GM19328 (cell line): ENCODE results near the gene LRRC70.

Source experiments
- ATAC-seq: cut with Tn5 transposase; IDR thresholded peaks from one replicate; pipeline ENCODE4 v1.9.1; 2021; ENCODE audit warnings: mild to moderate bottlenecking, moderate library complexity; ENCODE audit not compliant: unreplicated experiment

LRRC70 gene

DNA sequence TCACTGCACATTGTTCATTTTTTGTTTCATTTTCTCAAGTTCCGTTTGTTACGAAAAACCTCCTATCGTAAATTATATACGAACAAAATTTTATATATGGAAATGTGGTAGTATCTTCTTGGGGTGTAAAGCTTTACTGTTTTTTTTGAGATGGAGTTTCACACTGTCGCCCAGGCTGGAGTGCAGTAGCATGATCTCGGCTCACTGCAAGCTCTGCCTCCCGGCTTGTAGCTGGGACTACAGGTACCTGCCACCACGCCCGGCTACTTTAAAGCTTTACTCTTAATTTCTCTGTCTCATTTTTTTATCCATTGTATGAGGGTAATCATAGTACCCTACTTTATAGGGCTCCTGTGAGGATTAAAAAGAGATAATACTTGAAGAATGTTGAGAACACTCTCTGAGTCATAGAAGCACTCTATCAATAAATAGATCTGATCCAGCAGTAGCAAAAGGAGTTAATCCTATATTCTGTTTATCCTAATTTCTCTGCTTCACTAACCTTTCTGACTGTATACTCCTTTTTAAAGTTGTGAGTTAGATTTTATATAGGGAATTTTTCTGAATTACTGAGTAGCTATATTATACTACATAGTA is 5.6 kb upstream of the LRRC70 start:
- ATAC-seq: no peak

DNA sequence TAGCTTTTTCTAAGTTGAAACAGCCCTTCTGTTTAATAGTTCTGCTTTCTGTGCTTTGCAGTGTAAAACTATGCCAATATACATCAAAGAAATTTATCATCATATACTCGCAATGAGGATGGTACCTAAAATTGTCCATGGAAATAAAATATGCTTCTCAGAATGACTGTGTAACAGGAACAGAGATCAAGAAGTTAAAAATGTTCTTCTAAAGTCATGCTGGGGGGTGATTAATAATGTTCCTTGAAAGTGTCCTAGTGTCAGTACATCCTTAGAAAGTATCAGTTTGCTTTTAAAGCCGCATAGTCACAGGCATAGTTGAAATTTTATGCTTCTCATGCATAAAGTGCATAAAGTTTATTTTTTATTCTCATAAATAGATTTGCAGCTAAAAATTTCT is 4.0 kb upstream of the LRRC70 start:
- ATAC-seq: no peak

DNA sequence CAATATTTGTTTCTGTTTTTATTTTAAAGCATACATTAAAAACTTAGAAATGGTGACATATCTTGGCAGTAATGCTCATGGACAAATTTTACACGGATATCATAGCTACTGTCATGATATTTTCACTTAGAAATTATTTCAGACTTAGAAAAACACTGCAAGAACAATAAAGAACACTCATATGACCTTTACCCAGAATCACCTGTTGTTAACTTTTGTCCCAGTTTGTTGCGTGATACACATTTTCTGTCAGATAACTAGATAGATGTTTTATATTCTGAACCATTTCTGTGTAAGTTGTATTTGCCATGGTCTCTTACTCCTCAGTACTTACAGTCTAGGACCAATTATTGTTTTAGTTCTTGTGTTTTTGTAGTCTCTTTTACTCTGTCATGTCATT is 3.6 kb upstream of the LRRC70 start:
- ATAC-seq: no peak

DNA sequence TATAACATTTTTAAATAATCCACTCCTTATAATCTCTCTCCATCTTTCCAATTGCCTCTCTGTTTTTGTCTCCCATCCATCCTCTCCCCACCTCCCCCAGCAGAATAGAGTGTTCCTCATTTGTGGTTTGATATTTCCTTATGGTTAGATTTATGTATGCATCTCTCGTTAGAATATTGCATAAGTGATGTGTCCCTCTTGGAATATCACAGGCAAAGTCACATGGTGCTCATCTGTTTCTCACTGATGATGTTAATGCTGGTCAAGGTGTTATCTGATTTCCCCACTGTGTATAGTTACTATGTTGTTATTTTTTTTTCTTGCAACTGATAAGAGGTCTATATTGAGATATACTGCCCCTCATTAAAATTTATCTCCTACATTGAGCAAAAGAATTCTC is 3.1 kb upstream of the LRRC70 start:
- no peak for ATAC-seq

DNA sequence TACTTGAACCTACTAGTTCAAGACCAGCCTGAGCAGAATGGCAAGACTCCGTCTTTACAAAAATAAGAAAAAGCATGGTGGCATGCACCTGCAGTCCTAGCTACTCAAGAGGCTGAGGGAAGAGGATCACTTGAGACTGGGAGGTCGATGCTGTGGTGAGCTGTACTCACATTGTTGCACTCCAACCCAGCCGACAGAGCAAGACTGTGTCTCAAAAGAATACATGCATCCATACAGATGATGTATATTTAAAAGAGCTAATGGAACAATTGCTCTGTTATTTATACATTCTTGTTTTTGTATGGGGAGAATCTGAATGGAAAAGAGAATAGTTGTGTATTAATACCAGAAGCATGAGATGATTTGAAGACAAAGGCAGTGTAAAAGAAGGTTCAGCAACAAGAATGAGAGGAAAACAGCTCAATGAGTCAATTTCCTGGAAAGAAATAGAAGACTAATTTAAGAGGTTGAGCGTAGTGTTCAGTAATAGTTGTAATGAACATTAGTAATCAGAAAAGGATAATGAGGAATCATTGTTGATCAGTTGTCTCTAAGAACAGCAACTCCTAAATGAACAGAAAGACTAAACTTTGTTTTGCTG is 1.9 kb upstream of the LRRC70 start:
- no peak for ATAC-seq

DNA sequence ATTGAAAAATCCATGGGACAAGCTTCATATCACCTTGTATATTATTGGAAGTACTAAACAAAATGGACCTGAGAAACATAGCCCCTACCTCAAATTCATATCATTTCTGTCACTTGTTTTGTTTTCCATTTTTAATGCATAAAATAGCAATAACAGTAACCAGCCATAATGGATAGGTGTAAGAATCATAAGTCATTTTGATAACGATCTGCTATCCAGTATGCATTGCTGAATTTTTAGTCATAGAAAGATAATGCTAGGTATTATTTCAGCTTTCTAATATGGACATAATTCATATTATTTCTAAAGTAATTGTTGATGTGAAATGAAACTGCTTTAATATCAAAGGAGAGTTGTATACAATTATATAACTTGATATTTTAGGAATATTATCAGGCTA is 1.1 kb upstream of the LRRC70 start:
- ATAC-seq: no peak

DNA sequence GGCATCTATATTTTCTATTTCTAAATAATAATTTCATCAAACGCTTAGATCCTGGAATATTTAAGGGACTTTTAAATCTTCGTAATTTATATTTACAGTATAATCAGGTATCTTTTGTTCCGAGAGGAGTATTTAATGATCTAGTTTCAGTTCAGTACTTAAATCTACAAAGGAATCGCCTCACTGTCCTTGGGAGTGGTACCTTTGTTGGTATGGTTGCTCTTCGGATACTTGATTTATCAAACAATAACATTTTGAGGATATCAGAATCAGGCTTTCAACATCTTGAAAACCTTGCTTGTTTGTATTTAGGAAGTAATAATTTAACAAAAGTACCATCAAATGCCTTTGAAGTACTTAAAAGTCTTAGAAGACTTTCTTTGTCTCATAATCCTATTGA is 1.1 kb downstream of the LRRC70 start:
- no peak for ATAC-seq

- ATAC-seq: no peak
Observed at GRCh38 chr5:62581836-62582597, 3.4 kb downstream of the LRRC70 start.

GRCh38 chr5:62584391-62584790 is 5.8 kb downstream of the LRRC70 start:
- ATAC-seq: no peak

DNA sequence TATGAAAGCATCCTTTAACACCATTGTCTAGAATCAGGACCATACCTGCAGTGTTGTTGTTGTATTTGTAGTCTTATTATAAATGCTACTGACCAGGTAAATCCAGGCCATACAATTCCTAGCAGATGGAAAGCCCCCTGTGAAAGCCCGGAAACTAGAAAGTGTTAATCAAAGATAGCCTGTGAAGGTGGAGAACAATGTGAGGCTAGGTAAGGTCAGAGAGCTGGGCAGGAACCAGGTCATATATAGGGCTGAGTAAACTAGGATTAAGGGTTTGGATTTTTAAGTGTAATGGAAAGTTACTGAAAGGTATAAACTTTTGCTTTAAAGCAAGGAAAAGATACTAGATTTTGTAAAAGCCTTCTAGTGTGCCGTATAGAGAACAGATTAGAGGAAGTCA is 6.7 kb downstream of the LRRC70 start:
- ATAC-seq: no peak

GRCh38 chr5:62585751-62586150 is 7.1 kb downstream of the LRRC70 start:
- ATAC-seq: no peak

GRCh38 chr5:62587737-62588136 is 9.1 kb downstream of the LRRC70 start:
- ATAC-seq: no peak

GRCh38 chr5:62588668-62589067 is 10.0 kb downstream of the LRRC70 start:
- no peak for ATAC-seq

DNA sequence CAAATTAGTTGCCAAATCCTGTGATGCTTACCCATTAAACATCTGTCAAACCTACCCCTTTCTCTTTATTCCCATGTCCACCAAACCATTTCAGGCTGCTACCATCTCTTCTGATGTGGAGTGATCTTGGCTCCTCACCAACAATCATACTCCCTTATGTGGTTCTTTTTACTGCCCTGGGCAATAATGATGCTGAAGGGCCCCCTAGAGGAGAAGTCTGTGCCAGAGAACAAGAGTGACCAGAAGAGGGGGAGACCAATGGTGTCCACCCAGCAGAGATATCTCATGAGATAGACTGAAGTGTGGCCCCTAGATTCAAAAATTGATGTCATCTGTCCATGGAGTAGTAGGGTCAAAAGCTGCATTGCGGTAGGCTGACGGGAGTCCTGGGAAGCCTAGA is 10.9 kb downstream of the LRRC70 start:
- no peak for ATAC-seq

DNA sequence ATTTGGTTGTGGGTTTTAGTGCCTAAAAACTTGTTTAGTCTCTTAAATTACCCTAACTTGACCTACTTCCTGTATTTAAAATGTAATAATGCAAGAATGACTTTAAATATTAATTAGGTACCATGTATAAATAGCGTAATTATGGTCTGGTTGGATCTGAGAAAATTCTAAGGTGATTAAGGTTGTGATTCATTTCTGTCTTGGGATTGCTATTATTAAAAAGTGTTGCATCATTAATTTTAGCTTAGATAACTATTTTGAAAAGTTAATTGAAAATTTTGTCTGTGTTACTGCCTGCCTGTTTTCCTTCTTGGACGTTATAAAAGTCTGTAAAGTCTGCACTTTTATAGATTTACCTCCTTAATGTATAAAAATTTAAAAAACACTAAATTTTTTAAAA is 11.8 kb downstream of the LRRC70 start:
- no peak for ATAC-seq

- ATAC-seq: no peak
Observed at GRCh38 chr5:62592558-62592957, 13.9 kb downstream of the LRRC70 start.

GRCh38 chr5:62593331-62593730 is 14.7 kb downstream of the LRRC70 start:
- no peak for ATAC-seq

DNA sequence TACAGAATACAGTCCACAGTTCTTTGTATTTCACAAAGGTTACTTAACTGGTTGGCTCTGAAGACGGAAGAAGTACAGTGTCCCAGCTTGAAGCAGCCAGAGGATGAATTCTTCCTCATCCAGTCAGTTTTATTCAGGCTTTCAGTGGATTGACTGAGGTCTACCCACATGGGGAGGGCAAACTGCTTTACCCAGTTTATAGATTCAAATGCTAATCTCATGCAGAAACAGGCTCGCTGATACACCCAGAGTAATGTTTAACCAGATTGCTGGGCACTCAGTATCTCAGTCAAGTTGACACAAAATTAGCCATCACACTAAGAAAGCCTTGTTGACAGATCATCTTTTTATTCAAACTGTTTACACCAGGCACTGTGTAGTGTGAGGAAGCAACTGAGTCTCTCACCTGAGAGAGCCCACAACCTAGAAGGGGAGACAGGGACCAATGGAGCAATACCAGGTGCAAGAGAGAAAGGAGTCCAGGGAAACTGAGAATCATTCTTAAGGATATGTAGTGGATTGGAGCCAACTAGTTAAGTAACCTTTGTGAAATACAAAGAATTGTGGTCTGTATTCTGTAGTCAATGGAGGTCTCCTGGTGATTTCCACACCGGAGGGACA is 15.9 kb downstream of the LRRC70 start:
- ATAC-seq: no peak

GRCh38 chr5:62596096-62596495 is 17.5 kb downstream of the LRRC70 start:
- no peak for ATAC-seq

GRCh38 chr5:62596691-62597090 is 18.1 kb downstream of the LRRC70 start:
- no peak for ATAC-seq

GRCh38 chr5:62597314-62597713 is 18.7 kb downstream of the LRRC70 start:
- no peak for ATAC-seq
